Measurements from ENCODE around the gene TAF1C.

The TAF1C gene

DNA sequence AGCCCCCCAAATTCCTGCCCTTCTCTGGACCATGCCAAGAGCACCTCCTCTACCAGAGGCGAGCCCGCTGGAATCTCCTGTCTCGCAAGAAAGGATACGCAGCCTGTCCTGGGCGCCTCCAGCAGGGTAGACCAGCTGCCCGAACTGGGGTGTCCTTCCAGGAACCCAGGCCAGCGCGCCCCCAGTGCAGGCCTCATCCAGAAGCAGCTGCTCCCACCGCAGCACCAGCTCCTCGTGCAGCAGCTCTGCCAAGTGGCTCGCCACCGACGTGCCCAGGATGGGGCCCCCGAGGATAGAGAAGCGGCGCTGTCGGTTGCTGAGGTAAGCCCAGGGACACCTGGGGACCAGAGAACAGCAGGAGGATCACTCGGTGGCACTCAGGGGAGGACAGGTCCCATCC is 4.8 kb downstream of the TAF1C start:
- no peak for DNase-seq

- no peak for DNase-seq
Observed at GRCh38 chr16:84181144-84181915, 5.5 kb downstream of the TAF1C start.

- DNase-seq, result no peak
Observed at GRCh38 chr16:84180519-84181140, 6.2 kb downstream of the TAF1C start.

DNA sequence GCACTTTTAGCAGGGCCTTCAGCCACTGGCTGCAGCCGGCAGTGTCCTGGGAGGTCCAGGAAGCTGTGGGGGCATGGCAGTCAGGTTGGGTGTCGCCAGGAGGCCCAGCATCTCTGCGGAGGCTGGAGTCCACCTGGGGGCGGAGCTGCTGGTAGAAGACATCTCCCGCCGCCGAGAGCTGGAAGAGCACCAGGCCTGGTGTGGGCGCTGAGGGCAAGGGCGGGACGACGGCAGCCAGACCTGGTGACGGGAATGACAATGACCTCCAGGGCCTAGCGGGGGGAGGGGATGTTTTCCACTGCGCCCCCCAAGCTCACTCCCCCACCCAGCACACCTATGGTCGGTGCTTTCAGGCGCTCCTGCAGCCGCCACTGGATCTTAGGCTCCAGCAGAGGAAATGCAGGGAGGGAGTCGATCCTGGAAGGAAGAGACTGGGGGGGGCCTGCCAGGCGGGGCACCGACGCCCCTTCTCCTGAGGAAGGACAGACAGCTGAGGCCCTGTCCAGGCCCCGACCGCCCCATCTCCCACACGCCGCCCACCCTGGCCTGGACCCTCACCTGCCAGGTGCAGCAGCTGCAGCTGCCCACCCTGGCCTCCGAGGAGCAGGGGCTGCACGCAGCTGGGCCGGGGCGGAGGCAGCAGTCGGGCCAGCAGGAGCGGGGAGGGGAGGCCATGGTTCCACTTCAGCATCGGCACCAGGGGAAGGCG is 7.1 kb downstream of the TAF1C start:
- no peak for DNase-seq

DNA sequence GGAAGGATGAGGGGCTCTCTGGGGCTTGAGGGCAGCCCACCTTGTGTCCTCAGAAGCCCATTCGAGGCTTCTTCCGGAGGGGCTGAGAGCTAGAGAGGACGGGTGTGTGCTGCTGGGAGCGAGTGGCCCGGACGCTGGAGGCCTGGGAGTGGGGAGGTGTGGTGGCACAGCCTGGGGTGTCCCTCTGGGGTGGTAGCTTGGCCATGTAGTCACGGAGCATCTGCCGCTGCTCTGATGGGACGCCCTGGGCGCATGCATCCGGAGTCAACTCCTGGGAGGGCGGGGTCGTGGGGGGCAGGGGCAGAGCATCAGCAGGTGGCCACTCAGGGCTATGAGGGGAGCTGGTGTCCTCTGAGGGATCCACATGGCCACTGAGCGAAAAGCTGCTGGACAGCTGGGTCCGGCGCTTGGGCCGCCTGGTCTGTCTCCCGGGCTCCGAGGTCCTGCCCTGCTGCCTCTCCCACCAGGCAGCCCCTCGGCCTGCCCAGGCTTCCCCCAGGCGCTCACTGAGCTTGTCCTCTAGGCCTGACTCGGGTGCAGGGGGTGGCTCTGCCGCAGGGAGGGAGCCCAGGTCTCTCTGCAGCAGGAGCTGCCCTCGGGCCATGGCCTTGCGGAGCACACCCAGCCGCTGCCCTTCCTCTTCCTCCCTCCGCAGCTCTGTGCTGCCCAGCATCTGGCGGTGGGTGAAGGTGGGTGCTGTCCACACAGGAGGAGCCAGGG is 7.8 kb downstream of the TAF1C start:
- DNase-seq, result no peak

DNA sequence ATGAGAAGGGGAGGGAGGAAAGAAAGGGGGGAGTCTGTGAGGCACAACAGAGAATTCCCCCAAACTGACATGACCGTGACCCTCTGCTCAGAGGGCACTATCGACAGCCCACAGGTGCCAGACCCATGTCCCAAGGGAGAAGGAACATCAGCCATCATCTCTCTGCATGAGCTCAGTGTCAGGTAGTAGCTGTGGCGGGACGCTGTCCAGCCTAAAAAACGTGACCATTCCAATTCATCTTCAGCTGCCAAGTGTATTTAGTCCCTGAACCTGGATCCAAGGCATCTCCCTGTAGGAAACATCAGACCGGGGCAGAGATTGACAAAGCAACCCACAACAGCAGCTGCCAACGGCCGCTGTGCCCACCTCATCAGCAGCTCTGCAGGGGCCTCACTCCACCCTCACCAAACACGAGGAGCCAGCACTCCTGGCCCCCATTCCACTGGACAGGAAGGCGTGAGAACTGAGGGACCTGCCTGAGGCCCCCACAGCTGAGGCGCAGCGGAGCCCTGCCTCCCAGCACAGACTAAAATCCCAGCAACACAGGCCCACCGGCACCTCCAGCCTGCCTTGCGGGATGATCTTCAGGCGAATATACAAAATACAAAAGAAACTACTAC is 8.6 kb downstream of the TAF1C start:
- DNase-seq, result no peak

DNA sequence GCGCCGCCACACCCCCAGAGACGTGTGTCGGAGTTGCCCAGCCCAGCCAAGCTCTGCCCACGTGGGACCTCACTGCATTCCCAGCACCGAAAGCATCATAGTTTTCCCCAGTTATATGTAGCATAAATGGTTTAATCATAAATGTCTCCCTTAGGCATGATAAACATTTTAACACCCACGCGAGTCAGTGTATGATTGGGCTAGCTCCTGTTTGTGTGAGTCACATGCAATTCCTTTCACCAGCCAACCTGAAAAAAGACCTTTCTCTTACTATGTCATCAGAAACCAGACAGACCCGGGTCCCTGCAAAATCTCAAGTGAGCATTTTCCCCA is 9.2 kb downstream of the TAF1C start:
- DNase-seq, result no peak

DNA sequence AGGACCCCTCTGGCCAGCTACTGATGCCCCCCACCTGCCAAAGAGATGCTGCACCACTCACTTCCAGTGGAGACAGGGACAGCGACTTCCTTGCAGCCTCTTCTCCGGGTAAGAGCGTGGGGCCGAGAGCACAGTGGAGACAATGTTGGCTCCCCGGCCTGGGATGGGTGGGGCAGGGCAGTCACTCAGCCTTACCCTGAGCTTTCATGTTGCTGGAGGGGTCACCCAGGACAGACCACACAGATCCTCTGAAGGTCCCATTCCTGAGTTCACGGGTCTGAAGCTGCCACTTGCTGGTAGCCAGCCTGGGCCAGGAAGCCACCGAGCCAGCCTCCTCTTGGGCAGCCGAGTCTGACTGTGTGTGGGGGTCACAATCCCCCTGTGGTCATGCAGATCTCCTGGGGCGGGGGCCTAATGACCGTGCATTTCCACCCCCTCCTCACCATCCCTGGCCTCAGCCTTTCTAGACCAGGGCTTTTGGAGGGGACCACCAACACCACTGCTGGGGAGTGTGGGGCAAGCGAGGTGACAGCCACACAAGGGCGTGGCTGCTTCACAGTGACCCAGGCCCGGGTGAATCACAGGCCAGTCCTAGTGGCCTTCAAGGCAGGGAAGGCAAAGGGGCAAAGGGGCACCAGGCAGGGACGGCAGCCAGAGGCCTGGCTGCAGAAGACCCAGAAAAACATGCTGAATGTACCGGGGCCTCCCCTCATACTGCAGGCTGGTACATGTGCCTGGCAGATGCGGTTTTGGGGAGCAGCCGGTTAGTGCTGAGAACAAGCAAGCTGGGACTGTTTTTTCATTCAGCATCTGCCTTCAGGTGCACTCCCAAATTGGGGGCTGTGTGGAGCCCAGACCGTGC is 10.4 kb downstream of the TAF1C start:
- no peak for DNase-seq

DNA sequence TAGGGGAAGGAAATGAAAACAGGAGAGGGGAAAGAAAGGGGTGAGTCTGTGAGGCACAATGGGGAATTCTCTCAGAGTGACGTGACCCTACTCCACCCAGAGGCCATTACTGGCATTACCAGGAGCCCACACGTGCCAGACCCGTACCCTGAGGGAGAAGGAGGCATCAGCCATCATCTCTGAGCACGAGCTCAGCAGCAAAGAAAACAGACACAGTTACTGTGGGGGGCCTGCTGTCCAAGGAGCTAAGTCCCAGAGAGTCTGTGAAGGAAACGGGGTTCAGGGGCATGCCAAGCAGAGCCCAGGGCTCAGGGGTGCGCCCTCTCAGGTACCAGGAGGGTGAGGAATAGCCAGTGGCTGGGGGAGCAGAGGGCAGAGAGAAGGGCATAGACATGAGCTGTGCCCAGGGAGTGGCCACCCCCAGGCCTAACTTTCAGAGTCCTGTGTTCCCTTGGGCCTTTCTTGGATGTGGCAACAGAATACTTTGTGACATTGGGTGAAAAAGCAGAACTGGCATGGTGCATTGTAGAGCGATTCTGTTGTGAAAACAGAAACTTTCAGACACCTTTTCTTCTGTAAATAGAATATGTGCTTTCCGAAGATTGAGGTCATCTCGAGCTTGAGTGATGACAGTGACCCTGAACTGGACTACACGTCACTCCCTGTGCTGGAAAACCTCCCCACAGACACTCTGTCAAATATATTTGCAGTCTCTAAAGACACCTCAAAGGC is 11.3 kb downstream of the TAF1C start:
- peak; percentile 10 for DNase-seq

DNA sequence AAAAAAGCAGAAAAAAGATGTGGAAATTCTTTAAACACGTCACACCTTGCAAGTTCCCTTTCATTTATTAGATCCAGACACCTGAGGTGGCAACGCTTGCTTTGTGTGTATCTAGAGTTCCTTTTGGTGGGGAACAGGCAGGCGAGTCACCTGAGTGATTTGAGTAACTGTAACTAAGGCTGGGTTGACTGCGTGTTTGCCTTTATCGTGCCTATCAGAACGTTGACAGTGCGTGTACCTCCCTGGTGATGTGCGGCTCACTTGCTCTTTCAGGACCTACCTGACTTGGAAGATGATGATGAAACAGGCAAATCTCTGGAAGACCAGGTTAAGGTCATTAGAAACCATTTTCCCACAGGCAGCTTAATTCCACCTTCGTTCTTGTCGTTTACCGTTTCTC is 12.5 kb downstream of the TAF1C start:
- no peak for DNase-seq

DNA sequence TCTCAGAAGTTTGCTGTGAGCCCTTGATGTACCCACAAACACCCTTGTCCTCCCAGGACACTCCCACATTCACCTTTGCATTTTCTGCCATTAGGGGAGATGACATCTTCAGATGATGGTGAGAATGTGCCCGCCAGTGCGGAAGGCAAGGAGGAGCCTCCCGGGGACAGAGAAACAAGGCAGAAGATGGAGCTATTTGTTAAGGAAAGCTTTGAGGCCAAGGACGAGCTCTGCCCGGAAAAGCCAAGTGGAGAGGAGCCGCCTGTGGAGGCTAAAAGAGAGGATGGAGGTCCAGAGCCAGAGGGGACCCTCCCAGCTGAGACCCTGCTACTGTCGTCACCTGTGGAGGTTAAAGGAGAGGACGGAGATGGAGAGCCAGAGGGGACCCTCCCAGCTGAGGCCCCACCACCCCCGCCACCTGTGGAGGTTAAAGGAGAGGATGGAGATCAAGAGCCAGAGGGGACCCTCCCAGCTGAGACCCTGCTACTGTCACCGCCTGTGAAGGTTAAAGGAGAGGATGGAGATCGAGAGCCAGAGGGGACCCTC is 17.0 kb downstream of the TAF1C start:
- no peak for DNase-seq

- no peak for DNase-seq
Observed at GRCh38 chr16:84166796-84167695, 19.8 kb downstream of the TAF1C start.

DNA sequence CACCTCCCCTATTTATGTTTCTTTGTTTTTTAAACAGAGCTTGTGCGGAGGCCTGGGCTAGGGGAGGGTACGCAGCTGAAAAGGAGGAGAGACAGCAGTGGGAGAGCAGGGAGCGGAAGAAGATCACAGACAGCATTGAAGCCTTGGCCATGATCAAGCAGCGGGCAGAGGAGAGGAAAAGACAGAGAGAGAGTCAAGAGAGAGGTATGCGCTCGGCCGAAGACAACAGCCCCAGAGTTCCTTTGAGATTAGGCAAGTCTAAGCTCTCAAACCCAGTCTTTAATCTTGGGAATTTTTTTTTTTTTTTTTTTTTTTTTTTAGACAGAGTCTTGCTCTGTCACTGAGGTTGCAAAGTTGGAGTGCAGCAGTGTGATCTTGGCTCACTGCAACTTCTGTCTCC is 21.1 kb downstream of the TAF1C start:
- no peak for DNase-seq

DNA sequence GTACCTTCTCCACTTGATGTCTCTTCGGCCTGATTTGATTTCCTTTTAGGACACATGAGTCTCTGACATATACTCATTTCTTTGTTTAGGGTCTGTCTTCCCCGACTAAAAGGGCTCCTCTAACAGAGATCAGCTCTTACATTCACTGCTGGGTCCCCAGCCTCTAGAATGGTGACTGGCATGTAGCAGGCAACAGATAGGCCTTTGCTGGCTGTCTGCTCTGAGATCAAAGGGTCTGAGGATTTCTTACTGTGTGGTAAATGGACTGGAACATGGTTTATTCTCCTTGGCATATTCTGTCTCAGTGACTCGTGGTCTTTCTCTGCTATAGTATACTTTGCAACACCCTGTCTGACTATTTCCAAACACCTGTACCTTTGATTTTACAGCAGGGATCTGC is 25.1 kb downstream of the TAF1C start:
- no peak for DNase-seq

DNA sequence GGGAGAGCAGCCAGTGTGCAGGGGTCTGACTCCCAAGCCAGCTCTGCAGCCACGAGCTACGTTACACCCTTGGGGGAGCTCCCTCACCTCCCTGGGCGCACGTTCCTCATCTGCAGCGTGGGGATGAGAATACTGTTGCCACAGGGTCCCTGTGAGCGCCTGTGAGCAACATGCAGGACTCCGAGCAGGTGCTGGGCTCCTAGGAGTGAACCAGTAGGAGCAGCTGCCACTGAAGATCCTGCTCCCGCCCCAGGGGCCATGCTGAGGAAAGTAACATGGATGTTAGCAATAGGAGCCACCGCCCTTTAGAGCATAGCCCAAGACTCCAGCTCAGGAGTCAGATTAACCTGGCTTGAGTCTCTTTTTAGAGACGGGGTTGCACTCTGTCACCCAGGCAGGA is 25.8 kb downstream of the TAF1C start:
- DNase-seq, result no peak

DNA sequence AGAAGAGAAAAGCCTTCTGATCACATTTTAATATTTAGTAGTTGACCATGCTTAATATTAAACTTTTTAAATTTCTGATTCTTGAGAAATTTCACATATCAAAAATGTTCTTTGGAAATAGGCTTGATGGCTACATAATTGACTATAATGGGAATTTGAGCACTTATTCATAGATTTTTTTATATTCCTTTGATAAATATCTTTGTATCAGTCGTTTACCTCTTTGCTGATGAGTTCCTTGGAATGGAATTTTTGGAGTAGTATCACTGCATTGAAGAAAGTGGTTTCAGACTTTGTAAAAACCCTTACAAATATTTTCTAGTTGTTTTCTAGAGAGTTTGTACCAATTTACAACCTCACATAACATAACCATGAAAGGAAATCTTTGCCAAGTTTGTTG is 27.1 kb downstream of the TAF1C start:
- DNase-seq, result no peak

DNA sequence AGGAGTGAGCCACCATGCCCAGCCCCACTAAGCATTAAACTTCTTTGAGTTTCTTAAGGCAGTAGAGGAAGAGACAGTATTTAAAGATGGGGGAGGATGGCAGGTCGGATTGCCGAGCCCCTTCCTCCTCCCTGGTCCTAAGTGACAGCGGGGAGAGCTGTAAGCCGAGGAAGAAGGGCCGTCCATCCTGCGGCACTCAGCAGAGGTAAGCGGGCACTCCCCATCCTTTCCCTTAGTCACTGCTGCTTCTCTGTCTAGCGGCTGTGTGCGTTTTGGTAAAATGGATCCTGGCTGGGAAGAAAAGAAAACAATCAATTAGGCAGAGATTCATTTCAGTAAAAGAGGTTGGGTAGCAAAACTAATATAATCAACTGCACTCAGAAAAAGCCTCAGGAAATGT is 27.9 kb downstream of the TAF1C start:
- DNase-seq, result no peak

DNA sequence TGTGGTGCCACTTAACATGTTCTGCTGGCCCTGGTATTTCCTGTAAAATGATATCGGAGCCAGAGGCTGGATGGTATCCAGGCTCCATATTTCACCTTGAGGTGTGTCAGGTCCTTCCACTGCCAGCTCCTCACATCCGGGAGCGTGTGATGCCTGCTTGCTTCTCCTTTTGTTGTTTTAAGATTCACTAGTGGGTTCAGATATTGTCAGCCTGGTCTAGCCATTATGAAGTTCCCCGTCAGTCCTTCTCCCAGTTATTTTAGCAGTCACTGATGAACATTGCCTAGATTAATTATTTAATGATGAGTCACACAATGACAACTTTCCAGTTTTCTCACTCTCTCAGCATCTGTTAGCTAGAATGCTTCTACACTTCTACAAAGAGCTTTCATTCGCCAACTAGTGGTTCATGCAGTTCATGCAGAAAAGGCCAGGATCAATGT is 30.5 kb downstream of the TAF1C start:
- DNase-seq, result no peak

GRCh38 chr16:84155771-84156170 is 31.1 kb downstream of the TAF1C start:
- DNase-seq, result no peak

DNA sequence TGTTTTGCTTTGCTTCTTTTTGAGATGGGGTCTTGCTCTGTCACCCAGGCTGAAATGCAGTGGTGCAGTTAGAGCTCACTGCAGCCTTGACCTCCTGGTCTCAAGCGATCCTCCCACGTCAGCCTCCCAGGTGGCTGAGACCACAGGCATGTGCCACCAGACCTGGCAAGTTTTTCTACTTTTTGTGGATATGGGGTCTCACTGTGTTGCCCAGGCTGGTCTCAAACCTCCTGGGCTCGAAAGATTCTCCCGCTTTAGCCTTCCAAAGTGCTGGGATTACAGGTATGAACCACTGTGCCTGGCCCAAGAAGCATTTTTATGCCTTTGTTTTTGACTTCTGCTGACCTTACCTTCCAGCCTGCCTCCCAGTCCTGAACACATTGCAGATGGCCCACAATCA is 31.6 kb downstream of the TAF1C start:
- DNase-seq, result no peak
